Choroid plexus epithelial cell (primary cell): Measurements from ENCODE around the gene PLEKHF1.

Experiments
- DNase-seq: peaks from one replicate; pipeline ENCODE4 v3.0.0-alpha.2; 2010; ENCODE audit warnings: low read depth
- H3K4me3 ChIP-seq: 2 replicates; pipeline ENCODE4 v1.5.1; 2011; ENCODE audit warnings: low read depth, mild to moderate bottlenecking, control low read depth, low read length, moderate library complexity
- CTCF ChIP-seq: conservative IDR thresholded peaks from 2 replicates; pipeline ENCODE4 v1.5.1; 2011; ENCODE audit warnings: low read depth, mild to moderate bottlenecking, control low read depth, inconsistent platforms, low read length, moderate library complexity

The PLEKHF1 gene, protein sequence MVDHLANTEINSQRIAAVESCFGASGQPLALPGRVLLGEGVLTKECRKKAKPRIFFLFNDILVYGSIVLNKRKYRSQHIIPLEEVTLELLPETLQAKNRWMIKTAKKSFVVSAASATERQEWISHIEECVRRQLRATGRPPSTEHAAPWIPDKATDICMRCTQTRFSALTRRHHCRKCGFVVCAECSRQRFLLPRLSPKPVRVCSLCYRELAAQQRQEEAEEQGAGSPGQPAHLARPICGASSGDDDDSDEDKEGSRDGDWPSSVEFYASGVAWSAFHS

GRCh38 chr19:29665215-29665825 is at the start of gene PLEKHF1:
Gene PLEKHF1 (plus strand): TSS chr19:29665461. CDS start chr19:29673840, 8,379 bp downstream.
- TF ChIP-seq CTCF: no peak

GRCh38 chr19:29615891-29616425 is 49.3 kb upstream of the PLEKHF1 start:
- H3K4me3 ChIP-seq: no peak overlapping the region
- TF ChIP-seq CTCF: no peak
- DNase-seq: no peak

More at GRCh38 chr19:29665215-29665825, at the start of gene PLEKHF1:
- DNase-seq: peak; percentile 70
- H3K4me3 ChIP-seq: peak within 1 kb of the TSS; percentile 81

GRCh38 chr19:29616541-29616940 is 48.7 kb upstream of the PLEKHF1 start:
- no peak for DNase-seq
- TF ChIP-seq CTCF: no peak
- H3K4me3 ChIP-seq: no peak overlapping the region

GRCh38 chr19:29617366-29618266 is 47.6 kb upstream of the PLEKHF1 start:
- TF ChIP-seq CTCF: no peak
- DNase-seq: no peak

GRCh38 chr19:29618434-29618833 is 46.8 kb upstream of the PLEKHF1 start:
- no peak overlapping the region for H3K4me3 ChIP-seq
- TF ChIP-seq CTCF: no peak
- no peak for DNase-seq

More at GRCh38 chr19:29617366-29618266, 47.6 kb upstream of the PLEKHF1 start:
- no peak overlapping the region for H3K4me3 ChIP-seq

DNA sequence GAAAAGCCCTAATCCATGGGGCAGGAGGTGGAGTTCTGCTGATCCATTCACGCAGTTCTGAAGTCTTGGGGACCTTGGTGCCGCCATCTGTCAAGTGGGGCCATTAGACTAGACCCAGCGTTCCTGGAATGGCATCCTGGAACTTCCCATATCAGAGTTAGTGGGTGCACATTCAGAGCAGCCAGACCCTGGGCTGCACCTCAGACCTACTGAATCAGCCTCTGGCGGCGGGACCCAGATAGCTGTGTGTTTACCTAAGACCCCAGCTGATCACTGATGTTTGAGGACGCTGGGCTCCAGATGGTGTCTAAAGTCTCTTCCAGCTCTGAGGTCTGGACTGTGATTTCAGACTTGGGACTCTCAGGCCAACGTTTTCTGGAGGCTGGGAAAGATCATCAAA is 46.4 kb upstream of the PLEKHF1 start:
- no peak for TF ChIP-seq CTCF
- H3K4me3 ChIP-seq: no peak overlapping the region
- DNase-seq: no peak
